Calu3 (cell line): Measurements from ENCODE around the gene CNPY1. TPM values are rescaled to one million over a fixed set of nuclear protein-coding genes. Genes with fewer than 3 reads are reported as not detected.

Experiments used
- BruUV-seq: library from RNA; stranded (reverse); fragments of 400-500 nt; replicated peaks from 2 replicates; lab custom pipeline; 2021; lab: Mats Ljungman, UMichigan
- CTCF ChIA-PET: fragments of 300-600 bp; sonication (Branson Sonifier 250); formaldehyde crosslinking; loops from one replicate; lab custom pipeline; 2022; ENCODE audit warnings: antibody characterized with exemption; lab: Charles Lee
- DNase-seq: peaks from one replicate; pipeline ENCODE4 v3.0.0; 2022
- H3K27ac Mint-ChIP-seq: one replicate; pipeline ENCODE4 v1.8.0; 2022; ENCODE audit warnings: mixed read lengths; ENCODE audit not compliant: unreplicated experiment
- H3K27me3 Mint-ChIP-seq: one replicate; pipeline ENCODE4 v1.8.0; 2022; ENCODE audit warnings: mixed read lengths; ENCODE audit not compliant: unreplicated experiment
- H3K36me3 Mint-ChIP-seq: one replicate; pipeline ENCODE4 v1.8.0; 2022; ENCODE audit warnings: mild to moderate bottlenecking, moderate library complexity, mixed read lengths; ENCODE audit not compliant: insufficient read depth, unreplicated experiment
- H3K4me1 Mint-ChIP-seq: one replicate; pipeline ENCODE4 v1.8.0; 2022; ENCODE audit warnings: mild to moderate bottlenecking, low read depth, mixed read lengths; ENCODE audit not compliant: unreplicated experiment
- H3K4me3 Mint-ChIP-seq: one replicate; pipeline ENCODE4 v1.8.0; 2022; ENCODE audit warnings: mild to moderate bottlenecking, low read depth, moderate library complexity, mixed read lengths; ENCODE audit not compliant: unreplicated experiment
- H3K9me3 Mint-ChIP-seq: one replicate; pipeline ENCODE4 v1.8.0; 2022; ENCODE audit warnings: low read depth, mixed read lengths; ENCODE audit not compliant: unreplicated experiment
- intact Hi-C: fragments of 100-400 bp; cut with micrococcal nuclease; formaldehyde crosslinking; loops from one replicate; pipeline ENCODE4 v1.10.0; 2022; ENCODE audit not compliant: unreplicated experiment
- total RNA-seq: library from RNA; stranded (reverse); gene quantifications from 2 replicates; pipeline ENCODE4 v1.2.3, GENCODE V29; 2022
- TF ChIP-seq, protein P1 (sequence below): fragments of 200-600 bp; IDR thresholded peaks from one replicate; pipeline ENCODE4 v1.8.0; 2022; ENCODE audit warnings: antibody characterized with exemption; ENCODE audit not compliant: unreplicated experiment

Gene CNPY1
- total RNA-seq, 1 experiment from 2014 or later = not detected

DNA sequence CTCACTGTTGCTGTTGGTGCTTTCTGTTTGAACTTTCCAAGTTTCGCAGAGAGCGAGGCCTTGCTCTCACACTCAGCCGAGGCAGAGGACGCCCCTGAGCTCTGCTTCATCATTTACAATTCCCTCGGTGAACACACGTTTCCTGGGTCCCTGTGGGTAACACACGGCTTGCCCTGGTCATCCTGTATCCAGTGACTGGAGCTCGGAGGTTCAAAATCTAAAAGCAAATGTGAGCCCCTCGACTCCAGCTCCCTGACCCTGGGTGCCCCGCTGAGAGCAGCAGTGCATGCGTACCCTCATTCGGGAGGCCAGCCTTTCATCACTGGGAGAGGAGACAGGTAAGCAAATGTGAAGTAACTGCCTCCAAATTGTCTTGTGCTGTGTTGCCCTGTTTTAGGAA, 5.8 kb downstream of the CNPY1 start:
- Mint-ChIP-seq H3K27me3 (peaks cover 67% of the 10 kb centered on the region), H3K4me3 (no peak overlapping the region), H3K27ac (no peak overlapping the region), H3K4me1 (no peaks in the 10 kb centered on the region), H3K36me3 (no peaks in the 10 kb centered on the region), H3K9me3 (no peaks in the 10 kb centered on the region)
- no TSS peak for BruUV-seq
- DNase-seq = no peak
- CTCF ChIA-PET = interaction anchor here (0.6 kb wide), 1 partner anchor 141 kb away, joined by 3 read pairs; no protein-coding TSS in a partner anchor
- TF ChIP-seq, protein P1, sequence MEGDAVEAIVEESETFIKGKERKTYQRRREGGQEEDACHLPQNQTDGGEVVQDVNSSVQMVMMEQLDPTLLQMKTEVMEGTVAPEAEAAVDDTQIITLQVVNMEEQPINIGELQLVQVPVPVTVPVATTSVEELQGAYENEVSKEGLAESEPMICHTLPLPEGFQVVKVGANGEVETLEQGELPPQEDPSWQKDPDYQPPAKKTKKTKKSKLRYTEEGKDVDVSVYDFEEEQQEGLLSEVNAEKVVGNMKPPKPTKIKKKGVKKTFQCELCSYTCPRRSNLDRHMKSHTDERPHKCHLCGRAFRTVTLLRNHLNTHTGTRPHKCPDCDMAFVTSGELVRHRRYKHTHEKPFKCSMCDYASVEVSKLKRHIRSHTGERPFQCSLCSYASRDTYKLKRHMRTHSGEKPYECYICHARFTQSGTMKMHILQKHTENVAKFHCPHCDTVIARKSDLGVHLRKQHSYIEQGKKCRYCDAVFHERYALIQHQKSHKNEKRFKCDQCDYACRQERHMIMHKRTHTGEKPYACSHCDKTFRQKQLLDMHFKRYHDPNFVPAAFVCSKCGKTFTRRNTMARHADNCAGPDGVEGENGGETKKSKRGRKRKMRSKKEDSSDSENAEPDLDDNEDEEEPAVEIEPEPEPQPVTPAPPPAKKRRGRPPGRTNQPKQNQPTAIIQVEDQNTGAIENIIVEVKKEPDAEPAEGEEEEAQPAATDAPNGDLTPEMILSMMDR = no peak
- intact Hi-C loops = loop anchor here (1.0 kb wide), 1 partner anchor 23 kb away; no protein-coding TSS in a partner anchor

DNA sequence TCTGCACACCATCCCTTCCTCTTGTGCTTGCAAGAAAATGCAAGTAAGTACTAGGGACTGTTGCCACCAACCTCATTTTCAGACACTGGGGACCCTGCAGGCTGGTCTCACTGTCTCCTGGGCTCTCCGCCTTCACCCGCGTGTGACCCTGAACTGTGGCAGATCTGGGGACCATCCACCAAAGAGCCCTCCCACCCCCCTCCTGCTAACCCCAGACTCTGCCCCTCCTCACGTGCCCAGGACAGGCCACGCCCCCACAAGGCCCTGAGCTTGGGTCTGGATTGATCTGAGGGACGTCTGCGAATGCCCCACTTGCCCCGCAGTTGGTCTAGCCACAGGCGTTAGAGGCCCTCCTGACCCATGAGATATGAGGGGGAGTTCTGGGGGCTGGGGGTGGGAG, 8.1 kb downstream of the CNPY1 start:
- no peaks in the 10 kb centered on the region for H3K36me3 Mint-ChIP-seq
- H3K27me3 Mint-ChIP-seq = peaks cover 83% of the 10 kb centered on the region
- TF ChIP-seq, protein P1 = no peak
- no TSS peak for BruUV-seq
- peaks cover 6% of the 10 kb centered on the region for H3K4me1 Mint-ChIP-seq
- no peak for DNase-seq
- no peak overlapping the region for H3K4me3 Mint-ChIP-seq
- H3K9me3 Mint-ChIP-seq = no peaks in the 10 kb centered on the region
- intact Hi-C loops = no loop called here
- no peak overlapping the region for H3K27ac Mint-ChIP-seq
- CTCF ChIA-PET = no interaction called here

DNA sequence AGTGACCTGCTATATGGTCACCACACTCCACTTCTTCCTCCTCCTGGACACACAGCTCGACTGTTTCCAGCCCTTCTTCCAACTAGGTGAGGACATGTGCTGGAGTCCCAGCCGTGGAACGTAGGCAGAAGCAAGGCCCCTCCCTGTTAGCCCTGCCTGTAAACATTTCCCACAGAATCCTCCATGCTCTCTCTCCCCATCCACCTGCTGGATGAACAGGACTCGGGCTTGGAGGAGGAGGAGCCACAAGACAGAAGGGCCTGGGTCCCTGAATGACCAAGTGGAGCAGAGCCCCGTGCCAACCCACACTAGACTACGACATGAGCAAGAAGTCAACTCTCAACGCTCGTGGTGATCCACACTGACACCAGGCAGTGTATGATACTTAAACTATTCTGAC, 9.9 kb downstream of the CNPY1 start:
- intact Hi-C loops = no loop called here
- peaks cover 95% of the 10 kb centered on the region for H3K27me3 Mint-ChIP-seq

DNA sequence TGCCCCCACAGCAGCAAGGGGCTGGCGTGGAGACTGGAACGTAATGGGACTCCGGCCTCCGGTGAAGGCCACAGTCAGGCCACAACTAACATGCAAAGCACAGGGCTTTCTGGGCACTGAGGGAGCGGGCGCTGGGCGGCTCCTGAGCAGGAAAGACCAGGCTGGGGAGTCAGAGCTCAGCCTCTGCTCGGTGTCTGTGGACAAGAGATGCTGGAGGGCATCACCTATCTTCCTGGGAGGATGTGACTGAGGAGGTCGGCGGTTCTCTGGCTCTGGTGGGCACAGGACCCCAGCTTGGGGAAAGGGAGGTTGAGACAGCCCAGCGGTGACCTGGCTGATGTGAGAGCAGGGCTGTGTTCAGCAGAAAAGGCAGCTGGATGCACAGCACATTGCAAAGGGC, 11.7 kb downstream of the CNPY1 start:
- intact Hi-C loops = loop anchor here (5.0 kb wide), 1 partner anchor 122 kb away; no protein-coding TSS in a partner anchor
- TF ChIP-seq, protein P1 = no peak
- peaks cover 13% of the 10 kb centered on the region for H3K4me1 Mint-ChIP-seq
- no peaks in the 10 kb centered on the region for H3K36me3 Mint-ChIP-seq
- CTCF ChIA-PET = no interaction called here
- H3K27me3 Mint-ChIP-seq = peaks cover 95% of the 10 kb centered on the region
- no peak overlapping the region for H3K27ac Mint-ChIP-seq
- H3K4me3 Mint-ChIP-seq = no peak overlapping the region
- BruUV-seq = no TSS peak
- no peak for DNase-seq
- no peaks in the 10 kb centered on the region for H3K9me3 Mint-ChIP-seq

More for the DNA sequence above, 9.9 kb downstream of the CNPY1 start:
- Mint-ChIP-seq H3K36me3 (no peaks in the 10 kb centered on the region), H3K4me3 (no peak overlapping the region), H3K4me1 (peaks cover 13% of the 10 kb centered on the region), H3K27ac (no peak overlapping the region), H3K9me3 (no peaks in the 10 kb centered on the region)
- DNase-seq = no peak
- CTCF ChIA-PET = no interaction called here
- TF ChIP-seq, protein P1 = no peak
- BruUV-seq = no TSS peak
